ENCODE data around the gene SOCS7. TPM values are rescaled to one million over a fixed set of nuclear protein-coding genes. Genes with fewer than 3 reads are reported as not detected.

The SOCS7 gene
- total and polyA plus RNA-seq, 2 of the 4 experiments (the other 2 are of a cell fraction): 6.5 to 6.8 TPM

DNA sequence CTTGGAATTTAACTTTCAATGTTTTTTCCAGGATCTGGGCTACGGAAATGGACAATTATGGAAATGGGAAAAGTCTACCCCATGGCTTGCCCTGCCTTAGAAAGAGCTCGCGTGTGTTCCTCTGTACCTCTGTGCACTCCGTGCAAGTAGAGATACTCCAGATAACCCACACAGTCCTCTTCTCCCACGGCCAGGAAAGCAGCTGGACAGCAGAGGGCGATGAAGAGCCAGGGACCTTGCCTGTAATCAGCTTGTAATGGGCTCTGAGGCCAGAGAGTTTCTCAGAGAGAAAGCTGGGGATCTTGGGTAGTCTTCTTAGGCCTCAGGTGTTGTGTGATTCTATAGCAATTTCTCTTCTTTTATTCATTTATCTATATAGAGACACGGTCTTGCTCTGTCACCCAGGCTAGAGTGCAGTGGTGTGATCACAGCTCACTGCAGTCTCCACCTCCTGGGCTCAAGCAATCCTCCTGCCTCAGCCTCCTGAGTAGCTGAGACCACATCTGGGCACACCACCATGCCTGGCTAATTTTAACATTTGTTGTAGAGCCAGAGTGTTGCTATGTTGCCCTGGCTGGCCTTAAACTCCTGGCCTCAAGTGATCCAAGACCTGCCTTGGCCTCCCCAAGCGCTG is 2.4 kb upstream of the SOCS7 start:
- H3K4me1 ChIP-seq (ENCODE audit: control insufficient read depth, insufficient read depth, low read length): peaks cover 4% of the 10 kb centered on the region
- dilution Hi-C loops (cut with HindIII; ENCODE audit: low sequenced_read_pairs, unreplicated experiment): no loop called here
- POLR2A ChIA-PET (ENCODE audit: unreplicated experiment): interaction anchor here (1.0 kb wide), 1 partner anchor 65 kb away, joined by 4 read pairs; no protein-coding TSS in a partner anchor
- H3K27me3 ChIP-seq (ENCODE audit: control insufficient read depth, insufficient read depth, low read length): peaks cover 6% of the 10 kb centered on the region
- H3K9me1 ChIP-seq (ENCODE audit: insufficient read depth, low read length): peaks cover 6% of the 10 kb centered on the region; the same call in 1 of the 2 replicates
- H4K20me1 ChIP-seq (ENCODE audit: insufficient read depth, low read length): peaks cover 15% of the 10 kb centered on the region
- no CpG with 5 or more reads among the region's 8 CpGs for WGBS, 2 experiments (ENCODE audit: extremely low coverage in 2 of 2, insufficient read length in 1 of 2)
- no peak overlapping the region for H2BK120ac ChIP-seq (ENCODE audit: low read depth, low read length)
- in situ Hi-C loops (cut with MboI; ENCODE audit: low sequenced_read_pairs): no loop called here
- intact Hi-C loops (cut with micrococcal nuclease): loop anchor here (1.0 to 5.0 kb wide), 3 partner anchors 65 to 318 kb away; no protein-coding TSS in a partner anchor
- ATAC-seq (ENCODE audit: low read depth) (peak; percentile 53), DNase-seq (peak; percentile 80)
- no peak overlapping the region for H3K27ac ChIP-seq (ENCODE audit: insufficient read depth, low read length)
- H2AFZ ChIP-seq (replicated peaks; ENCODE audit: low read length, poor library complexity): peak overlapping the region; percentile 54
- TF ChIP-seq RAD21 (IDR thresholded peaks at IDR 0.05; ENCODE audit: low read length): peak; percentile 87
- TF ChIP-seq POLR2A (IDR thresholded peaks at IDR 0.05; ENCODE audit: low read depth, low read length): 0 out of 2 replicates have a peak, but pooled peaks have one; percentile 11
- TF ChIP-seq SMC3 (IDR thresholded peaks at IDR 0.05; ENCODE audit: low read depth, low read length): peak; percentile 92
- no peak for TF ChIP-seq CEBPB (IDR thresholded peaks at IDR 0.05; ENCODE audit: low read depth, low read length)
- TF ChIP-seq, protein P1, sequence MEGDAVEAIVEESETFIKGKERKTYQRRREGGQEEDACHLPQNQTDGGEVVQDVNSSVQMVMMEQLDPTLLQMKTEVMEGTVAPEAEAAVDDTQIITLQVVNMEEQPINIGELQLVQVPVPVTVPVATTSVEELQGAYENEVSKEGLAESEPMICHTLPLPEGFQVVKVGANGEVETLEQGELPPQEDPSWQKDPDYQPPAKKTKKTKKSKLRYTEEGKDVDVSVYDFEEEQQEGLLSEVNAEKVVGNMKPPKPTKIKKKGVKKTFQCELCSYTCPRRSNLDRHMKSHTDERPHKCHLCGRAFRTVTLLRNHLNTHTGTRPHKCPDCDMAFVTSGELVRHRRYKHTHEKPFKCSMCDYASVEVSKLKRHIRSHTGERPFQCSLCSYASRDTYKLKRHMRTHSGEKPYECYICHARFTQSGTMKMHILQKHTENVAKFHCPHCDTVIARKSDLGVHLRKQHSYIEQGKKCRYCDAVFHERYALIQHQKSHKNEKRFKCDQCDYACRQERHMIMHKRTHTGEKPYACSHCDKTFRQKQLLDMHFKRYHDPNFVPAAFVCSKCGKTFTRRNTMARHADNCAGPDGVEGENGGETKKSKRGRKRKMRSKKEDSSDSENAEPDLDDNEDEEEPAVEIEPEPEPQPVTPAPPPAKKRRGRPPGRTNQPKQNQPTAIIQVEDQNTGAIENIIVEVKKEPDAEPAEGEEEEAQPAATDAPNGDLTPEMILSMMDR (conservative IDR thresholded peaks at IDR 0.05; ENCODE audit: low read depth, low read length): peak; percentile 95
- H4K5ac ChIP-seq (ENCODE audit: low read depth, low read length): no peak overlapping the region
- H2AK5ac ChIP-seq (ENCODE audit: low read depth, low read length): no peak overlapping the region
- H3K4me3 ChIP-seq (ENCODE audit: insufficient read depth, low read depth, low read length): no peak overlapping the region
- H2BK5ac ChIP-seq (ENCODE audit: low read depth, low read length, poor library complexity, severe bottlenecking): no peak overlapping the region
- no peak overlapping the region for H3K23ac ChIP-seq (ENCODE audit: low read depth, low read length)
- no peaks in the 10 kb centered on the region for H3K9me3 ChIP-seq (ENCODE audit: control insufficient read depth, insufficient read depth, low read length)
- peak overlapping the region; percentile 8 for H2AK9ac ChIP-seq (replicated peaks; ENCODE audit: low read depth, low read length, poor library complexity)
- no peak overlapping the region for H3K14ac ChIP-seq (replicated peaks; ENCODE audit: low read depth, low read length)
- CTCF ChIA-PET: interaction anchor here (0.5 to 2.8 kb wide), 17 partner anchors 9 to 255 kb away, joined by 3 to 36 read pairs (median 3); no protein-coding TSS in a partner anchor
- H3K36me3 ChIP-seq (ENCODE audit: control insufficient read depth, insufficient read depth, low read length): no peaks in the 10 kb centered on the region
- H2BK20ac ChIP-seq (ENCODE audit: low read depth, low read length): no peak overlapping the region
- H3K4me2 ChIP-seq (ENCODE audit: low read depth, low read length): no peak overlapping the region
- H4K8ac ChIP-seq (ENCODE audit: low read depth in 2 of 2, low read length in 2 of 2): no peak overlapping the region
- no peak overlapping the region for H2BK15ac ChIP-seq (ENCODE audit: low read depth, low read length)
- no peak overlapping the region for H3K9ac ChIP-seq (ENCODE audit: low read depth, low read length)
- no peak overlapping the region for H3K18ac ChIP-seq (ENCODE audit: low read depth, low read length)
- peaks cover 3 to 18% of the 10 kb centered on the region in 2 experiments; a peak in 3 of 4 replicates for H3K79me1 ChIP-seq (ENCODE audit: low read depth in 1 of 2, low read length in 2 of 2)
- H3K56ac ChIP-seq (ENCODE audit: extremely low read depth, insufficient read depth, low read length): no peak overlapping the region
- BruUV-seq (replicated peaks): no TSS peak
- no peak overlapping the region for H4K91ac ChIP-seq (ENCODE audit: insufficient read depth, low read depth, low read length)
- no peak overlapping the region for H3K4ac ChIP-seq (ENCODE audit: low read depth, low read length)
